HepG2 (cell line): ENCODE results near the gene SLC25A33. TPM values are rescaled to one million over a fixed set of nuclear protein-coding genes. Genes with fewer than 3 reads are reported as not detected.

Experiments used
- ADNP ChIP-seq: sonication (generic); formaldehyde crosslinking; IDR thresholded peaks from 2 replicates; pipeline ENCODE4 v1.4.0; 2020; ENCODE audit warnings: missing genetic modification reagents
- DZIP1 ChIP-seq: sonication (generic); formaldehyde crosslinking; IDR thresholded peaks from 2 replicates; pipeline ENCODE4 v1.5.0; 2020; ENCODE audit warnings: mild to moderate bottlenecking, missing genetic modification reagents
- FOSL1 ChIP-seq: sonication (generic); formaldehyde crosslinking; IDR thresholded peaks from 2 replicates; pipeline ENCODE4 v1.9.0; 2021; ENCODE audit warnings: missing genetic modification reagents, borderline replicate concordance
- FOXK2 ChIP-seq: fragments of 450-650 bp; IDR thresholded peaks from 2 replicates; pipeline ENCODE4 v1.6.1; 2016
- GFI1 ChIP-seq: sonication (generic); formaldehyde crosslinking; IDR thresholded peaks from 2 replicates; pipeline ENCODE4 v1.5.0; 2020; ENCODE audit warnings: missing genetic modification reagents, mild to moderate bottlenecking, borderline replicate concordance
- PAF1 ChIP-seq: IDR thresholded peaks from 2 replicates; pipeline ENCODE4 v1.6.1; 2016; ENCODE audit warnings: missing genetic modification reagents, missing compliant biosample characterization
- PHB2 ChIP-seq: fragments of 450-650 bp; IDR thresholded peaks from 2 replicates; pipeline ENCODE4 v1.6.1; 2018; ENCODE audit not compliant: partially characterized antibody
- PRDM15 ChIP-seq: sonication (generic); formaldehyde crosslinking; IDR thresholded peaks from 2 replicates; pipeline ENCODE4 v1.4.0; 2020; ENCODE audit warnings: missing genetic modification reagents
- RXRA ChIP-seq: sonication (generic); formaldehyde crosslinking; IDR thresholded peaks from 2 replicates; pipeline ENCODE4 v1.5.1; 2020; ENCODE audit warnings: missing genetic modification reagents
- XRCC5 ChIP-seq: fragments of 200-400 bp; formaldehyde crosslinking; optimal IDR thresholded peaks from 2 replicates; pipeline ENCODE3; 2017; ENCODE audit warnings: mild to moderate bottlenecking, low read length
- ZBTB37 ChIP-seq: sonication (generic); formaldehyde crosslinking; IDR thresholded peaks from 2 replicates; pipeline ENCODE4 v1.4.0; 2020; ENCODE audit warnings: mild to moderate bottlenecking, missing genetic modification reagents
- ZFAT ChIP-seq: sonication (generic); formaldehyde crosslinking; conservative IDR thresholded peaks from 2 replicates; pipeline ENCODE4 v1.8.1; 2023; ENCODE audit warnings: missing genetic modification reagents, inconsistent platforms
- ZNF256 ChIP-seq: sonication (generic); formaldehyde crosslinking; conservative IDR thresholded peaks from 2 replicates; pipeline ENCODE4 v1.4.0; 2020; ENCODE audit warnings: missing genetic modification reagents
- ZNF446 ChIP-seq: sonication (generic); formaldehyde crosslinking; IDR thresholded peaks from 2 replicates; pipeline ENCODE4 v1.5.0; 2020; ENCODE audit warnings: mild to moderate bottlenecking, missing genetic modification reagents
- ZNF703 ChIP-seq: sonication (generic); formaldehyde crosslinking; IDR thresholded peaks from 2 replicates; pipeline ENCODE4 v1.5.1; 2020; ENCODE audit warnings: missing genetic modification reagents, mild to moderate bottlenecking, moderate library complexity, borderline replicate concordance
- ZNF775 ChIP-seq: sonication (generic); formaldehyde crosslinking; IDR thresholded peaks from 2 replicates; pipeline ENCODE4 v1.4.0; 2020; ENCODE audit warnings: missing genetic modification reagents, mild to moderate bottlenecking, moderate library complexity, borderline replicate concordance
- ZNF788 ChIP-seq: sonication (generic); formaldehyde crosslinking; IDR thresholded peaks from 2 replicates; pipeline ENCODE4 v1.5.0; 2020; ENCODE audit warnings: mild to moderate bottlenecking, missing genetic modification reagents, borderline replicate concordance
- ZXDC ChIP-seq: sonication (generic); formaldehyde crosslinking; IDR thresholded peaks from 2 replicates; pipeline ENCODE4 v1.5.0; 2020; ENCODE audit warnings: mild to moderate bottlenecking, missing genetic modification reagents
- polyA plus RNA-seq, 8 experiments: library from polyadenylated mRNA; depleted of rRNA in 3 of 8; stranded (reverse) in 7 of 8; unstranded in 1 of 8; fragments of >200 nt; fragmentation: Illumina TruSeq in 4 of 8; extraction: Trizol in 4 of 8; gene quantifications; 2 replicates each; pipeline versions ENCODE4 v1.2.1 to v1.2.3, GENCODE V29; 2011 to 2016; ENCODE audit warnings: low read depth in 4 of 8, missing spikeins in 1 of 8, mixed read lengths in 1 of 8; ENCODE audit not compliant: insufficient read depth in 1 of 8
- total RNA-seq, 5 experiments: library from RNA; depleted of rRNA; stranded (reverse); fragments of >200 nt; fragmentation: Illumina TruSeq; extraction: Trizol; gene quantifications; 2 replicates each; pipeline ENCODE4 v1.2.3, GENCODE V29; 2016; ENCODE audit warnings: low read depth in 1 of 5

SLC25A33 gene
- total and polyA plus RNA-seq, 2 of the 13 experiments (the other 11 are each of a cell fraction or from before 2014, with no cell fraction given): 15.4 to 50.3 TPM

GRCh38 chr1:9500756-9501754, 38.2 kb upstream of the SLC25A33 start (continued):
- TF ChIP-seq ZXDC (CRISPR knock-in tag) (no peak), ZBTB37 (CRISPR knock-in tag) (0 out of 2 replicates have a peak, but pooled peaks have one; percentile 48), PRDM15 (CRISPR knock-in tag) (no peak), ZFAT (CRISPR knock-in tag) (no peak), ZNF256 (CRISPR knock-in tag) (no peak), DZIP1 (CRISPR knock-in tag) (no peak), GFI1 (CRISPR knock-in tag) (0 out of 2 replicates have a peak, but pooled peaks have one; percentile 19), RXRA (CRISPR knock-in tag) (peak; percentile 83), FOSL1 (CRISPR knock-in tag) (no peak), XRCC5 (peak; percentile 21), PHB2 (no peak), PAF1 (CRISPR knock-in tag) (no peak), ADNP (CRISPR knock-in tag) (no peak; the same call in 1 of the 2 replicates), ZNF775 (CRISPR knock-in tag) (no peak), FOXK2 (0 out of 2 replicates have a peak, but pooled peaks have one; percentile 14), ZNF446 (CRISPR knock-in tag) (no peak), ZNF788 (CRISPR knock-in tag) (no peak; the same call in 1 of the 2 replicates), ZNF703 (CRISPR knock-in tag) (no peak; the same call in 1 of the 2 replicates)
